ENCODE data around the gene GRM8. TPM values are rescaled to one million over a fixed set of nuclear protein-coding genes. Genes with fewer than 3 reads are reported as not detected.

The GRM8 gene
- total RNA-seq, 6 experiments from 2014 or later = not detected

DNA sequence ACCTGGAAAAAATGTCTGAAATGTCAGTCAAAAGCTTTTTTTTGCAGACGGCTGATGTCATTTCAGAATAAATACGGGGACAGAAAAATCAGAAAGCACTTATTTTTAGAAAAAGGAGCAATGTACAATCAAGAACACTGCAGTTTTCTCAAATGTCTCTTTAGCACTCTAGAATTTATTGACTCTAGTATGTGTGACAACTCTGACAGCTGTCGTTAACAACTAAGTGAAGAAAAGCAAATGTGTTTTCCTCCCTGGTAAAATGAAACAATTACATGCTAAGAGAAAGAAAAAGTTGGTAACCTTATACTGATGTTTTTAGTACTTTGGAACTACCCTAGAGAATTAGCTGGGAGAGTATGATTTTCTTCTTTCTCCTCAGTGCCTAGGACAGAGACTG is 497.4 kb downstream of the GRM8 start:
- no peak overlapping the region for H3K4me3 Mint-ChIP-seq
- H3K27me3 Mint-ChIP-seq (ENCODE audit: insufficient read depth) = no peaks in the 10 kb centered on the region
- H3K27ac Mint-ChIP-seq = no peak overlapping the region
- DNase-seq = no peak
- H3K4me1 Mint-ChIP-seq (ENCODE audit: low read depth) = no peaks in the 10 kb centered on the region
- TF ChIP-seq, protein P1, sequence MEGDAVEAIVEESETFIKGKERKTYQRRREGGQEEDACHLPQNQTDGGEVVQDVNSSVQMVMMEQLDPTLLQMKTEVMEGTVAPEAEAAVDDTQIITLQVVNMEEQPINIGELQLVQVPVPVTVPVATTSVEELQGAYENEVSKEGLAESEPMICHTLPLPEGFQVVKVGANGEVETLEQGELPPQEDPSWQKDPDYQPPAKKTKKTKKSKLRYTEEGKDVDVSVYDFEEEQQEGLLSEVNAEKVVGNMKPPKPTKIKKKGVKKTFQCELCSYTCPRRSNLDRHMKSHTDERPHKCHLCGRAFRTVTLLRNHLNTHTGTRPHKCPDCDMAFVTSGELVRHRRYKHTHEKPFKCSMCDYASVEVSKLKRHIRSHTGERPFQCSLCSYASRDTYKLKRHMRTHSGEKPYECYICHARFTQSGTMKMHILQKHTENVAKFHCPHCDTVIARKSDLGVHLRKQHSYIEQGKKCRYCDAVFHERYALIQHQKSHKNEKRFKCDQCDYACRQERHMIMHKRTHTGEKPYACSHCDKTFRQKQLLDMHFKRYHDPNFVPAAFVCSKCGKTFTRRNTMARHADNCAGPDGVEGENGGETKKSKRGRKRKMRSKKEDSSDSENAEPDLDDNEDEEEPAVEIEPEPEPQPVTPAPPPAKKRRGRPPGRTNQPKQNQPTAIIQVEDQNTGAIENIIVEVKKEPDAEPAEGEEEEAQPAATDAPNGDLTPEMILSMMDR (IDR thresholded peaks at IDR 0.05) = no peak
- no peaks in the 10 kb centered on the region for H3K9me3 Mint-ChIP-seq
- no peaks in the 10 kb centered on the region for H3K36me3 Mint-ChIP-seq (ENCODE audit: low read depth)

GRCh38 chr7:126750207-126750911 is 502.4 kb downstream of the GRM8 start:
- H3K27me3 Mint-ChIP-seq (ENCODE audit: insufficient read depth) = no peaks in the 10 kb centered on the region
- H3K27ac Mint-ChIP-seq = no peak overlapping the region
- H3K4me1 Mint-ChIP-seq (ENCODE audit: low read depth) = no peaks in the 10 kb centered on the region
- TF ChIP-seq, protein P1 (IDR thresholded peaks at IDR 0.05) = no peak
- H3K36me3 Mint-ChIP-seq (ENCODE audit: low read depth) = no peaks in the 10 kb centered on the region
- DNase-seq = no peak
- no peak overlapping the region for H3K4me3 Mint-ChIP-seq
- no peaks in the 10 kb centered on the region for H3K9me3 Mint-ChIP-seq

DNA sequence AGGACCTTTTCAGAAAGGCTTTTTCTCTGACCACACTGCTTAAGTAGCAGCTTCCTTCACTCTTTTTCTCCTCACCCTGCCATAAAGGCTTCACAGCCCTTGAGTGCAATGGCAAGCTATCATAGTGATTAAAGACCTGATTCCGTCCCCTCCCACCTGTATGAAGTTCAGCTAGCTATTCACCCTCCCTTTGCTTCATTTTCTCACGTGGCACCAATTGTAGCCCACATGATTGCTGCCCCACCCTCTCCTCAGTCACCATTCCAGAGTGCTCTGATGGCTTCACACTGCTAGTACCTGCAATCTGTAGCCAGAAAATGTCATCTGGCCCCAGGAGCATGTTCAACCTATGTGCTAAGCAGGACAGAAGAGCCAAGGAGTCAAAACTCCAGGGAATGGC is 523.8 kb downstream of the GRM8 start:
- no peaks in the 10 kb centered on the region for H3K4me1 Mint-ChIP-seq (ENCODE audit: low read depth)
- no peaks in the 10 kb centered on the region for H3K9me3 Mint-ChIP-seq
- H3K27ac Mint-ChIP-seq = no peak overlapping the region
- TF ChIP-seq, protein P1 (IDR thresholded peaks at IDR 0.05) = no peak
- no peaks in the 10 kb centered on the region for H3K27me3 Mint-ChIP-seq (ENCODE audit: insufficient read depth)
- no peak for DNase-seq
- H3K4me3 Mint-ChIP-seq = no peak overlapping the region
- H3K36me3 Mint-ChIP-seq (ENCODE audit: low read depth) = no peaks in the 10 kb centered on the region

DNA sequence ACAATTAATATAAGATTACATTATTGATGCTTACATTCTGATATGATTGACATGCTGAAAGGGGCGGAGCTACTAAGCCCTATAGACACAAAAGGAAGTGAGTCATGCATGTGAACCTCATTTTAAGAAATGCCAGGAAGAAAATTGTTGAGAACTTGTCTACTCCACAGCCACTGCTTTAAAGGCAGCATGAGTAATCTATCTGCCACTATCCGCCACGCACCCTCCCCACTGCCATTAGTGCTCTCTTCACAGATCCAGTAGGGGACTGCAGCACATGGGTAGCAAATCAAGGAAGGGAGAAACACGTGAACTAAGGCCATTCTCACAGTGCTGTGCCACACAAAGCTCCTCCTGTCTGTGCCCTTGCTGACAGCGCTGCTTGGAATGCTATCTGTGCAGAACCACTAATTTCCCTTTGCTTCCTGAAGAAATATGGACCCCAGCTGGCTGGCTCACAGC is 524.8 kb downstream of the GRM8 start:
- no peaks in the 10 kb centered on the region for H3K9me3 Mint-ChIP-seq
- TF ChIP-seq, protein P1 (IDR thresholded peaks at IDR 0.05) = no peak
- no peak overlapping the region for H3K27ac Mint-ChIP-seq
- no peaks in the 10 kb centered on the region for H3K4me1 Mint-ChIP-seq (ENCODE audit: low read depth)
- H3K36me3 Mint-ChIP-seq (ENCODE audit: low read depth) = no peaks in the 10 kb centered on the region
- no peak for DNase-seq
- H3K4me3 Mint-ChIP-seq = no peak overlapping the region
- H3K27me3 Mint-ChIP-seq (ENCODE audit: insufficient read depth) = no peaks in the 10 kb centered on the region

GRCh38 chr7:126723966-126724544 is 528.7 kb downstream of the GRM8 start:
- Mint-ChIP-seq H3K36me3 (ENCODE audit: low read depth) (no peaks in the 10 kb centered on the region), H3K4me3 (no peak overlapping the region), H3K27ac (no peak overlapping the region), H3K27me3 (ENCODE audit: insufficient read depth) (no peaks in the 10 kb centered on the region), H3K4me1 (ENCODE audit: low read depth) (no peaks in the 10 kb centered on the region), H3K9me3 (peaks cover 4% of the 10 kb centered on the region; the same call in 1 of the 2 replicates)
- no peak for DNase-seq
- TF ChIP-seq, protein P1 (IDR thresholded peaks at IDR 0.05) = no peak
